PFSK-1 (cell line): Measurements from ENCODE around the gene LRRC72.

Experiments used
- FOXP2 ChIP-seq: optimal IDR thresholded peaks from 2 replicates; pipeline ENCODE3; 2011; ENCODE audit warnings: borderline replicate concordance, control low read depth, inconsistent platforms; ENCODE audit not compliant: insufficient read depth; ENCODE audit errors: extremely low read length, extremely low read depth
- POLR2AphosphoS5 ChIP-seq: IDR thresholded peaks from 2 replicates; pipeline ENCODE4 v1.6.1; 2012; ENCODE audit warnings: low read depth, mild to moderate bottlenecking, control low read depth, low read length, moderate library complexity
- REST ChIP-seq, 2 experiments: IDR thresholded peaks; 2 replicates each; pipeline versions ENCODE4 v1.6.1 to v1.8.0; 2011 to 2012; ENCODE audit warnings: low read depth in 2 of 2, low read length in 2 of 2, control low read depth in 1 of 2, inconsistent platforms in 1 of 2, mild to moderate bottlenecking in 1 of 2, moderate library complexity in 1 of 2; ENCODE audit not compliant: insufficient read depth in 1 of 2
- SIN3A ChIP-seq: IDR thresholded peaks from 2 replicates; pipeline ENCODE4 v1.6.1; 2012; ENCODE audit warnings: mild to moderate bottlenecking, low read length, moderate library complexity, borderline replicate concordance; ENCODE audit not compliant: insufficient read depth
- TAF1 ChIP-seq: IDR thresholded peaks from 2 replicates; pipeline ENCODE4 v1.6.1; 2012; ENCODE audit warnings: low read length, control low read depth, borderline replicate concordance; ENCODE audit not compliant: insufficient read depth

LRRC72 gene

DNA sequence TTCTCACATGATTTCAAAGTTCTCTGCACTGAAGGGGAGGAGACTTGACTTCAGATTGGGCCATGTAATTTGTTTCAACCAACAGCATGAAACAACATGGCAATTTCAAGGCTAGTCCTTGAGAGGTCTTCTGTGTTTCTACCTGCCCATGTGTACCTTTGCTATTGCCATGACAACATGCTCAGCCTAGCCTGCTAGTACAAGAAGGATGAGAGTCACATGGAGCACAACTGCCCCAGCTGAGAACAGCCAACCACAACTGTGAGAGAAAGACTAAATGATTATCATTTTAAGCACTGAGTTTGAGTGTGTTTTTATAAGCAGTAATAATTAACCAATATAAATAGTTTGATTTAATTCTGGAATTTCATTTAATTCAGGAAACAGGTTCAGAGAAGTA lies 77.0 kb downstream of the LRRC72 start:
- TF ChIP-seq REST (IDR thresholded peaks at IDR 0.05; ENCODE audit: insufficient read depth in 1 of 2, low read depth in 2 of 2, low read length in 2 of 2) (no peak), TAF1 (no peak), SIN3A (no peak), POLR2AphosphoS5 (no peak), FOXP2 (no peak)

DNA sequence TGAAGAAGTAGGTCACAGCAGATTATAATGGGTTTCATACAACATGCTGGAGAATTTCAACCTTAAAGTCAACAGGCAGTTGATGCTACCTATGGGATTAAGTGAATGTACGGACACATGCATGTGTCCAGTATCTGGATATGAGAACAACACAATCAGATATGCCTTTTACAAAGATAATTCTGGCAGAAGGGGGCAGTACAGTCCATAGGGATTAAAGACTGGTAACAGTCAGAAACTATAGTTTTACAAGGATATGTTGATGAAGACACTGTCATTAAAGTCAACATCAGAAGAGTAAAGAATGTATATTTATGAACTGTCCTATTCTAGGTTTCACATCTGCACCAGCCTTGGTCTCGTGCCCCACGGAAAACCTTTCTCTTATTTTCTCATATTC lies 77.4 kb downstream of the LRRC72 start:
- TF ChIP-seq FOXP2 (no peak), TAF1 (no peak), POLR2AphosphoS5 (no peak), REST (IDR thresholded peaks at IDR 0.05; ENCODE audit: insufficient read depth in 1 of 2, low read depth in 2 of 2, low read length in 2 of 2) (no peak), SIN3A (no peak)

DNA sequence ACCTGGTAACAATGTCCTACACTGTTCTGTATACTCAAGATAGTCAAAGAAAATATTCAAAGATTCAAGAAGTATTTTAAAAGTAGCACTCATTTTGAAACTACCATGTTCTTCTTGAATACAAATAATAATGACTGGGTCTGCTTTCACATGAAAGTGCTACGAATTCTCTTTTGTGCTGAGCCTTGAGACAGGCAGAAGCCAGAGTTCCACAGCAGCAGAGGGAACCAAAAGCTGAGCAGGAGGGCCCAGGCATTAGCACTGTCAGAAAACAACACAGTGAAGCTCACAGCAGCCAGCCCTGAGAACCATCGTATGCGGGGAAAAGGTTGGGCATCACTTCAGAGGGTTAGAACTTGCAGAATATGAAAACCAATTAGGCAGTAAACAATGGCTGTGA lies 80.1 kb downstream of the LRRC72 start:
- TF ChIP-seq FOXP2 (no peak), TAF1 (no peak)

DNA sequence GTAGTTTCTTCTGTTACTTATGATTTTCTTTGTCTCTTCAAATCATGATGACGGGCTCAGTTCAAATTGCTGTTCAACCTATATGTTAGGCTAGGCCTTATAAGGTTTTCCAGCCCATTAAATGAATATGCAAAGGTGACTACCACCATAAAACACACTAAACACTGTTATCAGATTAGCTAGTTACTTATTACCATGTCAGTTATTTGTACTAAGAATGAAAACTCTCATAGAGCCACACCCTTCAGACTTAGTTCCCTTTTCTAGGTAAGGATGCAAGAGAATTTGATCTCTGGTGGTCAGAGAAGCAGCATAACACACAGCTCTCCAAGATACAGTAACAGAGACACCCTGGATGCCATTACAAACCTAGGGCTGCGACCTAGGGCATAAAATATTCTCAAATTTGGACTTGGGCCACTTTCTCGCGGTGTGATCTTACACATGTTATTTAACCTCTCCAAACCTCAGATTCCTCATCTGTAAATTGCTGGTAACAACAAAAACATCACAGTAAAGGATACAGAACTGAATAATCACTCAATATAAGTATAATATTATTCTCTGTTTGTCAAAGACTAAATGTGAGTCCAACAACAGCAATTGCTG lies 83.3 kb downstream of the LRRC72 start:
- no peak for TF ChIP-seq SIN3A
- no peak for TF ChIP-seq FOXP2
- no peak for TF ChIP-seq TAF1
- TF ChIP-seq REST (IDR thresholded peaks at IDR 0.05; ENCODE audit: insufficient read depth in 1 of 2, low read depth in 2 of 2, low read length in 2 of 2), result no peak
- TF ChIP-seq POLR2AphosphoS5, result no peak

GRCh38 chr7:16611711-16612110 lies 85.1 kb downstream of the LRRC72 start:
- TF ChIP-seq SIN3A (no peak), REST (IDR thresholded peaks at IDR 0.05; ENCODE audit: insufficient read depth in 1 of 2, low read depth in 2 of 2, low read length in 2 of 2) (no peak), FOXP2 (no peak), POLR2AphosphoS5 (no peak), TAF1 (no peak)

- TF ChIP-seq POLR2AphosphoS5 (no peak), TAF1 (no peak), REST (IDR thresholded peaks at IDR 0.05; ENCODE audit: insufficient read depth in 1 of 2, low read depth in 2 of 2, low read length in 2 of 2) (no peak), FOXP2 (no peak), SIN3A (no peak)
Measured at GRCh38 chr7:16615228-16615627, 88.6 kb downstream of the LRRC72 start.
